GM21723 (cell line): ENCODE measurements around the gene ARFGAP1.
"Not testable (repeated sequence)": the region's sequence is repeated elsewhere in the genome, so short reads cannot be mapped to it uniquely, and the experiment has no call there.

Experiments
- ATAC-seq: cut with Tn5 transposase; IDR thresholded peaks from one replicate; pipeline ENCODE4 v1.9.1; 2021; ENCODE audit warnings: mild to moderate bottlenecking, moderate library complexity; ENCODE audit not compliant: unreplicated experiment

The ARFGAP1 gene

GRCh38 chr20:63240004-63240403, 32.6 kb upstream of the ARFGAP1 start:
- ATAC-seq, result no peak

- no peak for ATAC-seq
These were observed 31.3 kb upstream of the ARFGAP1 start for GRCh38 chr20:63241272-63241671.

- ATAC-seq, result no peak
These were observed 29.9 kb upstream of the ARFGAP1 start for GRCh38 chr20:63242736-63243135.

GRCh38 chr20:63243604-63244247, 28.9 kb upstream of the ARFGAP1 start:
- ATAC-seq, result no peak

GRCh38 chr20:63244468-63244867, 28.1 kb upstream of the ARFGAP1 start:
- no peak for ATAC-seq

- ATAC-seq, result no peak
These were observed 25.9 kb upstream of the ARFGAP1 start for GRCh38 chr20:63246490-63247288.

GRCh38 chr20:63247671-63248228, 24.9 kb upstream of the ARFGAP1 start:
- no peak for ATAC-seq

GRCh38 chr20:63248835-63249591, 23.6 kb upstream of the ARFGAP1 start:
- no peak for ATAC-seq

GRCh38 chr20:63249891-63250290, 22.7 kb upstream of the ARFGAP1 start:
- ATAC-seq, result no peak

GRCh38 chr20:63251350-63251749, 21.3 kb upstream of the ARFGAP1 start:
- ATAC-seq, result not testable (repeated sequence)

- no peak for ATAC-seq
These were observed 20.3 kb upstream of the ARFGAP1 start for GRCh38 chr20:63252284-63252711.

- ATAC-seq, result no peak
These were observed 19.6 kb upstream of the ARFGAP1 start for GRCh38 chr20:63253065-63253437.

GRCh38 chr20:63253438-63254231, 19.0 kb upstream of the ARFGAP1 start:
- ATAC-seq, result no peak

GRCh38 chr20:63254232-63254605, 18.4 kb upstream of the ARFGAP1 start, which contains the start of gene NKAIN4:
Gene NKAIN4, minus strand, starts transcription at chr20:63254463. Its CDS starts 13 bp downstream, at chr20:63254450.
- ATAC-seq, result no peak

GRCh38 chr20:63254606-63255384, 17.8 kb upstream of the ARFGAP1 start:
- ATAC-seq, result no peak

- ATAC-seq, result no peak
These were observed 16.5 kb upstream of the ARFGAP1 start for GRCh38 chr20:63255931-63256704.

- no peak for ATAC-seq
These were observed 15.7 kb upstream of the ARFGAP1 start for GRCh38 chr20:63256954-63257353.

- ATAC-seq, result no peak
These were observed 15.0 kb upstream of the ARFGAP1 start for GRCh38 chr20:63257629-63258028.

GRCh38 chr20:63258781-63259180, 13.8 kb upstream of the ARFGAP1 start:
- ATAC-seq, result no peak
